Suppressor macrophage treated with lipopolysaccharide for 4 hours (primary cell): ENCODE results near the gene TDP2.

Experiments
- DNase-seq: peaks from one replicate; pipeline ENCODE4 v3.0.0-alpha.2; 2020

TDP2 gene

GRCh38 chr6:24666641-24667377, at the start of gene TDP2, which contains the start of gene ACOT13:
Gene TDP2, minus strand, starts transcription at chr6:24666899. Its CDS starts 37 bp downstream, at chr6:24666862.
Gene ACOT13, plus strand, starts transcription at chr6:24667077. Its CDS starts 187 bp downstream, at chr6:24667264.
- peak; percentile 99 for DNase-seq

- no peak for DNase-seq
Observed at GRCh38 chr6:24710519-24711303, 44.0 kb upstream of the TDP2 start.

- DNase-seq: no peak
Observed at GRCh38 chr6:24709014-24709711, 42.5 kb upstream of the TDP2 start.

- DNase-seq: no peak
Observed at GRCh38 chr6:24708612-24709011, 41.9 kb upstream of the TDP2 start.

GRCh38 chr6:24704468-24704867, 37.8 kb upstream of the TDP2 start:
- DNase-seq: no peak

GRCh38 chr6:24702720-24703282, 36.1 kb upstream of the TDP2 start:
- DNase-seq: no peak

GRCh38 chr6:24699521-24700359, 33.0 kb upstream of the TDP2 start:
- no peak for DNase-seq

GRCh38 chr6:24696097-24696496, 29.4 kb upstream of the TDP2 start:
- no peak for DNase-seq

GRCh38 chr6:24695635-24696034, 28.9 kb upstream of the TDP2 start:
- peak; percentile 54 for DNase-seq

GRCh38 chr6:24694198-24694597, 27.5 kb upstream of the TDP2 start:
- DNase-seq: no peak

- DNase-seq: no peak
Observed at GRCh38 chr6:24692848-24693592, 26.3 kb upstream of the TDP2 start.

GRCh38 chr6:24692415-24692814, 25.7 kb upstream of the TDP2 start:
- DNase-seq: no peak

- no peak for DNase-seq
Observed at GRCh38 chr6:24692003-24692402, 25.3 kb upstream of the TDP2 start.

- no peak for DNase-seq
Observed at GRCh38 chr6:24691550-24691949, 24.9 kb upstream of the TDP2 start.

- DNase-seq: no peak
Observed at GRCh38 chr6:24690593-24690992, 23.9 kb upstream of the TDP2 start.

- no peak for DNase-seq
Observed at GRCh38 chr6:24689964-24690363, 23.3 kb upstream of the TDP2 start.

- DNase-seq: no peak
Observed at GRCh38 chr6:24686946-24687345, 20.2 kb upstream of the TDP2 start.

- DNase-seq: no peak
Observed at GRCh38 chr6:24686408-24686807, 19.7 kb upstream of the TDP2 start.

GRCh38 chr6:24683297-24684296, 16.9 kb upstream of the TDP2 start:
- DNase-seq: no peak

- no peak for DNase-seq
Observed at GRCh38 chr6:24680582-24680981, 13.9 kb upstream of the TDP2 start.
